Neural cell (in vitro differentiated cells): ENCODE measurements around the gene CDH4. TPM values are rescaled to one million over a fixed set of nuclear protein-coding genes. Genes with fewer than 3 reads are reported as not detected.

ENCODE experiments used
- H2AFZ ChIP-seq: fragments of 200-600, 300-800 bp; sonication (generic), shearing (Covaris generic); 2 replicates; pipeline ENCODE4 v1.6.0; 2014; ENCODE audit warnings: low read depth, mild to moderate bottlenecking, antibody characterized with exemption, low read length, moderate library complexity
- H3F3A ChIP-seq: fragments of 200-600 bp; shearing (Covaris generic); 2 replicates; pipeline ENCODE4 v1.6.1; 2016; ENCODE audit warnings: mild to moderate bottlenecking, moderate library complexity, mixed read lengths, antibody characterized with exemption, low read length; ENCODE audit not compliant: insufficient read depth, poor library complexity, severe bottlenecking
- H3K27ac ChIP-seq: fragments of 200-600, 300-800 bp; sonication (generic), shearing (Covaris generic); 2 replicates; pipeline ENCODE4 v1.5.1; 2014; ENCODE audit warnings: mild to moderate bottlenecking, low read length, moderate library complexity
- H3K27me3 ChIP-seq: fragments of 300-800, 200-600 bp; sonication (generic), shearing (Covaris generic); 2 replicates; pipeline ENCODE4 v1.6.0; 2014; ENCODE audit warnings: mild to moderate bottlenecking, low read depth, low read length, moderate library complexity; ENCODE audit not compliant: insufficient read depth
- H3K36me3 ChIP-seq: fragments of 300-800, 200-600 bp; sonication (generic), shearing (Covaris generic); 2 replicates; pipeline ENCODE4 v1.5.1; 2014; ENCODE audit warnings: mild to moderate bottlenecking, antibody characterized with exemption, low read length, moderate library complexity; ENCODE audit not compliant: insufficient read depth
- H3K4me2 ChIP-seq: fragments of 300-800, 200-600 bp; sonication (generic), shearing (Covaris generic); 2 replicates; pipeline ENCODE4 v1.6.0; 2014; ENCODE audit warnings: mild to moderate bottlenecking, low read length
- H3K4me3 ChIP-seq: fragments of 300-800, 200-600 bp; sonication (generic), shearing (Covaris generic); 2 replicates; pipeline ENCODE4 v1.5.1; 2014; ENCODE audit warnings: mild to moderate bottlenecking, low read length, moderate library complexity
- H3K79me2 ChIP-seq: fragments of 200-600 bp; shearing (Covaris generic); replicated peaks from 2 replicates; pipeline ENCODE4 v1.6.0; 2014; ENCODE audit warnings: mild to moderate bottlenecking, low read length, moderate library complexity; ENCODE audit not compliant: insufficient read depth
- H3K9ac ChIP-seq: fragments of 300-800, 200-600 bp; sonication (generic), shearing (Covaris generic); 2 replicates; pipeline ENCODE4 v1.6.1; 2016; ENCODE audit warnings: mild to moderate bottlenecking, low read length, mixed read lengths
- H3K9me2 ChIP-seq: fragments of 200-600 bp; shearing (Covaris generic); 2 replicates; pipeline ENCODE4 v1.6.1; 2016; ENCODE audit warnings: mild to moderate bottlenecking, low read length, mixed read lengths; ENCODE audit not compliant: insufficient read depth
- H3K9me3 ChIP-seq: fragments of 200-600, 300-800 bp; sonication (generic), shearing (Covaris generic); 2 replicates; pipeline ENCODE4 v1.6.1; 2016; ENCODE audit warnings: mild to moderate bottlenecking, mixed run types, low read length, moderate library complexity, mixed read lengths
- H4K20me1 ChIP-seq: fragments of 200-600 bp; shearing (Covaris generic); 2 replicates; pipeline ENCODE4 v1.6.1; 2016; ENCODE audit warnings: mild to moderate bottlenecking, mixed run types; ENCODE audit not compliant: insufficient read depth
- EP300 ChIP-seq: fragments of 450-650 bp; conservative IDR thresholded peaks from 2 replicates; pipeline ENCODE4 v1.6.1; 2014; ENCODE audit warnings: antibody characterized with exemption, mild to moderate bottlenecking, moderate library complexity; ENCODE audit not compliant: poor library complexity, severe bottlenecking
- EZH2 ChIP-seq: fragments of 200-600, 300-800 bp; shearing (Covaris generic), sonication (generic); IDR thresholded peaks from 2 replicates; pipeline ENCODE4 v1.6.1; 2014; ENCODE audit warnings: antibody characterized with exemption, low read length, borderline replicate concordance, mild to moderate bottlenecking; ENCODE audit not compliant: insufficient read depth, poor library complexity, severe bottlenecking
- MXI1 ChIP-seq: fragments of 450-650 bp; conservative IDR thresholded peaks from 2 replicates; pipeline ENCODE4 v1.6.1; 2014; ENCODE audit warnings: antibody characterized with exemption, mild to moderate bottlenecking; ENCODE audit not compliant: poor library complexity, severe bottlenecking
- POLR2AphosphoS5 ChIP-seq: IDR thresholded peaks from 2 replicates; pipeline ENCODE4 v1.6.1; 2012
- RAD21 ChIP-seq: fragments of 450-650 bp; conservative IDR thresholded peaks from 2 replicates; pipeline ENCODE4 v1.6.1; 2014; ENCODE audit warnings: antibody characterized with exemption, mild to moderate bottlenecking, moderate library complexity
- REST ChIP-seq: IDR thresholded peaks from 2 replicates; pipeline ENCODE4 v1.6.1; 2012; ENCODE audit warnings: borderline replicate concordance
- SMC3 ChIP-seq: fragments of 450-650 bp; conservative IDR thresholded peaks from 2 replicates; pipeline ENCODE4 v1.6.1; 2014; ENCODE audit warnings: antibody characterized with exemption, mild to moderate bottlenecking, moderate library complexity; ENCODE audit not compliant: poor library complexity
- TAF1 ChIP-seq: IDR thresholded peaks from 2 replicates; pipeline ENCODE4 v1.6.1; 2012; ENCODE audit warnings: low read depth
- polyA plus RNA-seq: library from polyadenylated mRNA; depleted of rRNA; stranded (reverse); fragments of >200 nt; gene quantifications from 2 replicates; pipeline ENCODE4 v1.2.3, GENCODE V29; 2014
- TF ChIP-seq, protein P1 (sequence below): fragments of 450-650 bp; IDR thresholded peaks from 2 replicates; pipeline ENCODE4 v1.5.1; 2014; ENCODE audit warnings: antibody characterized with exemption, mild to moderate bottlenecking, moderate library complexity; ENCODE audit not compliant: poor library complexity, severe bottlenecking

Gene CDH4
- polyA plus RNA-seq, 1 donor from 2014 or later: 24.6 TPM

GRCh38 chr20:61620174-61620573 is 368.1 kb downstream of the CDH4 start:
- Histone ChIP-seq H3K27ac (no peak overlapping the region), H3F3A (no peaks in the 10 kb centered on the region), H3K4me3 (no peak overlapping the region), H3K79me2 (no peaks in the 10 kb centered on the region), H3K9me2 (no peaks in the 10 kb centered on the region), H3K9me3 (no peaks in the 10 kb centered on the region), H2AFZ (no peak overlapping the region), H4K20me1 (no peaks in the 10 kb centered on the region), H3K27me3 (no peaks in the 10 kb centered on the region), H3K9ac (no peak overlapping the region), H3K4me2 (no peak overlapping the region), H3K36me3 (no peaks in the 10 kb centered on the region)
- no peak for TF ChIP-seq SMC3
- peak; percentile 81 for TF ChIP-seq EP300

DNA sequence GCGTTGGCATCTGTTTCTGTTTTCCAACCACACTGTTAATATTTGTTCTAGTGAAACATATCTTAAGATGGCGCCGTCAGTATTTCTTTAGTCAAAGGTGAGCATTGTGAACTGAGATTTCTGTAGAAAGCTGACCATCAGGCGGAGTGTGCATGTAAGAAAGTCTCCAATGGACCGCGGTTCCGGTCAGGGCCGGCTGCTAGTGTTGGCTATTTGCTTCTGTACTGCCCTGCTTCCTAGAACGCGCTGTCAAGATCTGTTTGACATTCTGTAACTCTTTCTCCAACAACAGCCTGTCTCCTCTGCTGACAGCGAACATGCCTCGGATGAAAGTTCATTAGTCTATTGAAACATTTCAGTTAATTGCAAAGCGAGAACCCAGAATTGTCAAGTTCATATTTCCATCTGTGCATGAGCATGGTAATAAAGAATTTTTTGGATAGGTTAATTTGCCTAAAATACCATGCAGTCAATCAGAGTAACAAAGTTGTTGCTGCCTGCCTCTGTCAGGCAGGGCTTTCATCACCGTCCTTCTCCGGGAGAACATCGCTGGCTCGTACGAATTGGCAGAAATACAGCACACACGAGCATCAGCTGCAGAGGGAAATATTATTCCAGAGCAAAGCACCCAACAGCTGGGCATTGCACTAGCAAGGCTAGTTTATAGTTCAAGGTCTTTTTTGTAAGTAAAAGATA is 369.1 kb downstream of the CDH4 start:
- TF ChIP-seq MXI1 (no peak), SMC3 (no peak), POLR2AphosphoS5 (no peak), REST (no peak), TAF1 (no peak), EP300 (no peak), EZH2 (no peak), RAD21 (no peak)
- TF ChIP-seq, protein P1, sequence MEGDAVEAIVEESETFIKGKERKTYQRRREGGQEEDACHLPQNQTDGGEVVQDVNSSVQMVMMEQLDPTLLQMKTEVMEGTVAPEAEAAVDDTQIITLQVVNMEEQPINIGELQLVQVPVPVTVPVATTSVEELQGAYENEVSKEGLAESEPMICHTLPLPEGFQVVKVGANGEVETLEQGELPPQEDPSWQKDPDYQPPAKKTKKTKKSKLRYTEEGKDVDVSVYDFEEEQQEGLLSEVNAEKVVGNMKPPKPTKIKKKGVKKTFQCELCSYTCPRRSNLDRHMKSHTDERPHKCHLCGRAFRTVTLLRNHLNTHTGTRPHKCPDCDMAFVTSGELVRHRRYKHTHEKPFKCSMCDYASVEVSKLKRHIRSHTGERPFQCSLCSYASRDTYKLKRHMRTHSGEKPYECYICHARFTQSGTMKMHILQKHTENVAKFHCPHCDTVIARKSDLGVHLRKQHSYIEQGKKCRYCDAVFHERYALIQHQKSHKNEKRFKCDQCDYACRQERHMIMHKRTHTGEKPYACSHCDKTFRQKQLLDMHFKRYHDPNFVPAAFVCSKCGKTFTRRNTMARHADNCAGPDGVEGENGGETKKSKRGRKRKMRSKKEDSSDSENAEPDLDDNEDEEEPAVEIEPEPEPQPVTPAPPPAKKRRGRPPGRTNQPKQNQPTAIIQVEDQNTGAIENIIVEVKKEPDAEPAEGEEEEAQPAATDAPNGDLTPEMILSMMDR: no peak
- no peaks in the 10 kb centered on the region for H3K27me3 ChIP-seq

More for the DNA sequence above, 369.1 kb downstream of the CDH4 start:
- Histone ChIP-seq H3F3A (no peaks in the 10 kb centered on the region), H3K4me3 (peak overlapping the region; percentile 13), H3K4me2 (no peak overlapping the region), H3K9me2 (no peaks in the 10 kb centered on the region), H2AFZ (no peak overlapping the region), H4K20me1 (no peaks in the 10 kb centered on the region), H3K36me3 (no peaks in the 10 kb centered on the region), H3K9me3 (no peaks in the 10 kb centered on the region), H3K79me2 (no peaks in the 10 kb centered on the region), H3K9ac (no peak overlapping the region), H3K27ac (peak overlapping the region; percentile 10)
